AG09319 (cell line): ENCODE data around the gene RAD52.
A peak's percentile ranks its signal among the peaks of the same experiment; 100 is the strongest.

ENCODE experiments used
- DNase-seq: peaks from one replicate; pipeline ENCODE4 v3.0.0-alpha.2; 2010; ENCODE audit warnings: low read depth; ENCODE audit errors: extremely low read depth
- CTCF ChIP-seq: IDR thresholded peaks from 2 replicates; pipeline ENCODE4 v1.5.1; 2011; ENCODE audit warnings: low read depth, mild to moderate bottlenecking, inconsistent platforms, low read length, moderate library complexity

The RAD52 gene

DNA sequence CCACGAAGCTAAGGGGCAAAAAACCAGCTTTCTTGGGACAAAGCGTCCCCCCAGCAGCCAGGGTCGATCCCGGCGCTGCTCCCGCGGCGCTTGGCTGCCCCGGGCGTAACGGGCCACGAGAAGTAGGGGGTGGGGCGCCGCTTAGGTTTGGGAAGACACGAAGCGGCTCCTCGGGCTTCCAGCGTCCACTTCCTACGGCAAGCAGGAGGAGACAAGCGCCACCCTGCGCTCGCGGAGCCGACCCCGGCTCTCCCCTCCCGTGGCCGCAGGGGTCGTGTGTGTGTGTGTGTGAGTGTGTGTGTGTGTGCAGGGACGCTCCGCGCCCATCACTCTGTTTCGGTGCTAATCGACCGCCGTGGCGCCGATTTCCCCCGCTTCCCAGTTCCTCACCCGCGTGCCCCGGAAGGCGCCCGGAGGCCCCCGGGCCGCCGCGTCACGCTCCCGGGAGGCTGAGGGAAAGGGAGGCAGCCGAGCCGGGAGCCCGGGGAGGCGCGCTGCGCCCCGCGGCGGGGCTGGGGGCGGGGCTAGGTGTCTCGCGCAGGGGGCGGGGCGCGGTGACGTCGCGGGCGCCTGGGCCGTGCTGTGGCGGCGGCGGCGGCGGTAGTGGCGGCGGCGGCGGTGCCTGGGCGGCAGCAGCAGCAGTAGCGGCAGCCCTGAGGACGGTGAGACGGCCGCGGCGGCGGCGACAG is 41.3 kb upstream of the RAD52 start, which contains the start of gene ERC1:
ERC1 (plus strand) TSS at position 563 of the 689 bp plus-strand sequence. CDS start 36,681 bp downstream, outside the sequence.
- TF ChIP-seq CTCF, result no peak
- DNase-seq, result peak; percentile 75

- DNase-seq, result no peak
- TF ChIP-seq CTCF, result no peak; the same call in none of the 2 replicates
Measured at GRCh38 chr12:989751-990660, 40.5 kb upstream of the RAD52 start.

DNA sequence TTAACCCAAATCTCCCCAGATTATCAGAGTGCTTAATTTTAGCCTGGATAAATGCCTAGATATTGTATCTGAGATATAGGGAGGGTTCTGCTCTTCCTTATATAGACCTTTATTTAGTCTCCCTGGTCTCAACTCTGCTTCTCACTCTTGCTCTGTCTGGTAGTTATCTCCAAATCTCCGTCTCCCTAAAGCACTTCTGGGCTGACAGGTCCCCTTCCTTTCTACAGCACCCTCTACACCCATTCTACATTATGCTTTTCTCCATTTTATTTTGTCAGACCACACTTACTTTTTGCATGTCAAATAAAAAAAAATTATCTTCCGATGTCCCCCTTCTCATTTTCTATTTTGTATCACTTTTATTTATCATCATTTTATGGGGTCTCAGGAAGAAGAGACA is 39.6 kb upstream of the RAD52 start:
- no peak for DNase-seq
- TF ChIP-seq CTCF, result no peak

- DNase-seq, result no peak
- no peak for TF ChIP-seq CTCF
Measured at GRCh38 chr12:988646-989045, 39.2 kb upstream of the RAD52 start.

- no peak for TF ChIP-seq CTCF
- no peak for DNase-seq
Measured at GRCh38 chr12:981961-982360, 32.5 kb upstream of the RAD52 start.

DNA sequence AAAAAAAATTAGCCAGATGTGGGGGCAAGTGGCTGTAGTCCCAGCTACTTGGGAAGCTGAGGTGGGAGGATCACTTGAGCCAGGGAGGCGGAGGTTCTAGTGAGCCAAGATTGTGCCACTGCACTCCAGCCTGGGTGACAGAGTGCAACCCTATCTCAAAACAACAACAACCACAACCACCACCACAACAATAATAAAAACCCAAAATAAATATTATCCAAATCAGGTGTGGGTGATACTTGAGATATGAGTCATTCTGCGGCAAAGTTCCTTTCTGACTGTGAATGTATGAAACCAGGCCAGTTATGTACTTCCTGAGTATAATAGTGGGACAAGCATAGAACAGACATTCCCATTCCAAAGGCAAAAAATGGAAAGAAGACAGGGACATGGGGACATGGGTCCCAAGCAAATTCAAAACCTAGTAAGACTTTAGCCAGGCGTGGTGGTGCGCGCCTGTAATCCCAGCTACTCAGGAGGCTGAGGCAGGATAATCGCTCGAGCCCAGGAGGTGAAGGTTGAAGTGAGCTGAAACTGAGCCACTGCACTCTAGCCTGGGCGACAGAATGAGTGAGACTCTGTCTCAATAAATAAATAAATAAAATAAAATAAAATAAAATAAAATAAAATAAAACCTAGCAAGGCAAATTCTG is 31.8 kb upstream of the RAD52 start:
- TF ChIP-seq CTCF, result no peak
- no peak for DNase-seq
